HepG2 (cell line): ENCODE measurements around the gene EDN2. TPM values are rescaled to one million over a fixed set of nuclear protein-coding genes. Genes with fewer than 3 reads are reported as not detected.

ENCODE experiments used
- ELK4 ChIP-seq: sonication (generic); formaldehyde crosslinking; IDR thresholded peaks from 2 replicates; pipeline ENCODE4 v1.9.0; 2021; ENCODE audit warnings: missing genetic modification reagents, borderline replicate concordance
- NFIB ChIP-seq: sonication (generic); formaldehyde crosslinking; IDR thresholded peaks from 2 replicates; pipeline ENCODE4 v1.9.0; 2021; ENCODE audit warnings: missing genetic modification reagents, mild to moderate bottlenecking, borderline replicate concordance
- ZFP36L1 ChIP-seq: sonication (generic); formaldehyde crosslinking; IDR thresholded peaks from 2 replicates; pipeline ENCODE4 v1.8.0; 2022; ENCODE audit warnings: mild to moderate bottlenecking, missing genetic modification reagents, moderate library complexity
- ZFP36L2 ChIP-seq: sonication (generic); formaldehyde crosslinking; IDR thresholded peaks from 2 replicates; pipeline ENCODE4 v1.4.0; 2020; ENCODE audit warnings: missing genetic modification reagents
- ZFP41 ChIP-seq: sonication (generic); formaldehyde crosslinking; IDR thresholded peaks from 2 replicates; pipeline ENCODE4 v1.4.0; 2020; ENCODE audit warnings: mild to moderate bottlenecking, missing genetic modification reagents, borderline replicate concordance
- ZHX2 ChIP-seq, 2 experiments: sonication (generic) in 1 of 2; formaldehyde crosslinking in 1 of 2; IDR thresholded peaks; 2 replicates each; pipeline versions ENCODE4 v1.6.1 to v1.9.0; 2014 to 2022; ENCODE audit warnings: antibody characterized with exemption in 1 of 2, borderline replicate concordance in 1 of 2, inconsistent platforms in 1 of 2, low read depth in 1 of 2, missing genetic modification reagents in 1 of 2
- ZNF513 ChIP-seq: sonication (generic); formaldehyde crosslinking; conservative IDR thresholded peaks from 2 replicates; pipeline ENCODE4 v1.5.0; 2020; ENCODE audit warnings: missing genetic modification reagents
- ZNF549 ChIP-seq: sonication (generic); formaldehyde crosslinking; IDR thresholded peaks from 2 replicates; pipeline ENCODE4 v1.5.0; 2020; ENCODE audit warnings: missing genetic modification reagents
- polyA plus RNA-seq, 8 experiments: library from polyadenylated mRNA; depleted of rRNA in 3 of 8; stranded (reverse) in 7 of 8; unstranded in 1 of 8; fragments of >200 nt; fragmentation: Illumina TruSeq in 4 of 8; extraction: Trizol in 4 of 8; gene quantifications; 2 replicates each; pipeline versions ENCODE4 v1.2.1 to v1.2.3, GENCODE V29; 2011 to 2016; ENCODE audit warnings: low read depth in 4 of 8, missing spikeins in 1 of 8, mixed read lengths in 1 of 8; ENCODE audit not compliant: insufficient read depth in 1 of 8
- total RNA-seq, 5 experiments: library from RNA; depleted of rRNA; stranded (reverse); fragments of >200 nt; fragmentation: Illumina TruSeq; extraction: Trizol; gene quantifications; 2 replicates each; pipeline ENCODE4 v1.2.3, GENCODE V29; 2016; ENCODE audit warnings: low read depth in 1 of 5

Gene EDN2
- total and polyA plus RNA-seq, 2 of the 13 experiments (the other 11 are each of a cell fraction or from before 2014, with no cell fraction given) = not detected

GRCh38 chr1:41528106-41528505 is 43.6 kb upstream of the EDN2 start (continued):
- TF ChIP-seq ZFP36L1 = no peak
- TF ChIP-seq NFIB (CRISPR knock-in tag) = no peak
- TF ChIP-seq ELK4 = no peak
- TF ChIP-seq ZFP36L2 (CRISPR knock-in tag) = no peak
- no peak for TF ChIP-seq ZNF513
- TF ChIP-seq ZHX2 (IDR thresholded peaks at IDR 0.05; ENCODE audit: low read depth) = no peak
- no peak for TF ChIP-seq ZHX2 (CRISPR knock-in tag; IDR thresholded peaks at IDR 0.05; ENCODE audit: borderline replicate concordance)
- no peak for TF ChIP-seq ZFP41
- no peak for TF ChIP-seq ZNF549 (CRISPR knock-in tag)
